Suppressor macrophage treated with lipopolysaccharide for 1 hour (primary cell): Measurements from ENCODE around the gene ZNF365.
A peak's percentile ranks its signal among the peaks of the same experiment; 100 is the strongest.
"Not testable (repeated sequence)": the region's sequence is repeated elsewhere in the genome, so short reads cannot be mapped to it uniquely, and the experiment has no call there.

ENCODE experiments used
- DNase-seq, 3 donors: peaks; one replicate each; pipeline ENCODE4 v3.0.0-alpha.2; 2020 to 2022

The ZNF365 gene

GRCh38 chr10:62378877-62379276 lies 4.7 kb downstream of the ZNF365 start:
- DNase-seq, result not testable (repeated sequence)

- DNase-seq, result no peak
Observed at GRCh38 chr10:62379394-62379793, 5.2 kb downstream of the ZNF365 start.

- no peak for DNase-seq
Observed at GRCh38 chr10:62380016-62380415, 5.8 kb downstream of the ZNF365 start.

GRCh38 chr10:62381385-62382102 lies 7.4 kb downstream of the ZNF365 start:
- DNase-seq, result no peak

GRCh38 chr10:62382831-62383230 lies 8.7 kb downstream of the ZNF365 start:
- DNase-seq, result peak in 1 of 3 donors; percentile 9

GRCh38 chr10:62384057-62384446 lies 9.9 kb downstream of the ZNF365 start:
- DNase-seq, result peak in 1 of 3 donors; percentile 12

GRCh38 chr10:62384447-62385081 lies 10.4 kb downstream of the ZNF365 start:
- peak in 1 of 3 donors; percentile 11 for DNase-seq

GRCh38 chr10:62386356-62387320 lies 12.5 kb downstream of the ZNF365 start:
- DNase-seq, result peak; percentile 9 to 60 (median 53)

GRCh38 chr10:62388328-62388727 lies 14.2 kb downstream of the ZNF365 start:
- peak in 2 of 3 donors; percentile 2 to 5 for DNase-seq

GRCh38 chr10:62390497-62391176 lies 16.5 kb downstream of the ZNF365 start:
- DNase-seq, result peak in 1 of 3 donors; percentile 3

- DNase-seq, result no peak
Observed at GRCh38 chr10:62393237-62393636, 19.1 kb downstream of the ZNF365 start.

- DNase-seq, result no peak
Observed at GRCh38 chr10:62394556-62395018, 20.4 kb downstream of the ZNF365 start.

GRCh38 chr10:62395892-62396291 lies 21.7 kb downstream of the ZNF365 start:
- no peak for DNase-seq

GRCh38 chr10:62396864-62397263 lies 22.7 kb downstream of the ZNF365 start:
- DNase-seq, result no peak

- no peak for DNase-seq
Observed at GRCh38 chr10:62399211-62399610, 25.0 kb downstream of the ZNF365 start.

GRCh38 chr10:62402508-62402907 lies 28.3 kb downstream of the ZNF365 start:
- DNase-seq, result no peak

- DNase-seq, result not testable (repeated sequence)
Observed at GRCh38 chr10:62410528-62410927, 36.4 kb downstream of the ZNF365 start.

- not testable (repeated sequence) for DNase-seq
Observed at GRCh38 chr10:62410934-62411333, 36.8 kb downstream of the ZNF365 start.

GRCh38 chr10:62413048-62413447 lies 38.9 kb downstream of the ZNF365 start:
- DNase-seq, result no peak

GRCh38 chr10:62413652-62414051 lies 39.5 kb downstream of the ZNF365 start:
- DNase-seq, result no peak

- DNase-seq, result no peak
Observed at GRCh38 chr10:62414359-62414758, 40.2 kb downstream of the ZNF365 start.

- peak; percentile 37 to 51 (median 51) for DNase-seq
Observed at GRCh38 chr10:62422068-62422590, 48.0 kb downstream of the ZNF365 start.
